GM06990 (cell line): ENCODE data around the gene PPP1R36.

Experiments
- DNase-seq: peaks from one replicate; pipeline ENCODE4 v3.0.0-alpha.2; 2011; ENCODE audit not compliant: insufficient read length; ENCODE audit errors: extremely low read depth
- H3K27me3 ChIP-seq: replicated peaks from 2 replicates; pipeline ENCODE4 v1.6.0; 2011; ENCODE audit warnings: low read length; ENCODE audit not compliant: control insufficient read depth, insufficient read depth
- H3K36me3 ChIP-seq: 2 replicates; pipeline ENCODE4 v1.5.1; 2011; ENCODE audit warnings: low read length; ENCODE audit not compliant: control insufficient read depth, insufficient read depth
- H3K4me3 ChIP-seq: replicated peaks from 2 replicates; pipeline ENCODE4 v1.5.1; 2011; ENCODE audit warnings: low read depth, mild to moderate bottlenecking, control low read depth, low read length
- CTCF ChIP-seq: IDR thresholded peaks from 2 replicates; pipeline ENCODE4 v1.5.1; 2011; ENCODE audit warnings: low read length, control low read depth, mild to moderate bottlenecking, inconsistent platforms; ENCODE audit not compliant: insufficient read depth, poor library complexity, severe bottlenecking

The PPP1R36 gene

GRCh38 chr14:64542836-64543201 is 6.9 kb upstream of the PPP1R36 start:
- H3K36me3 ChIP-seq: no peaks in the 10 kb centered on the region
- TF ChIP-seq CTCF: no peak
- H3K4me3 ChIP-seq: no peak overlapping the region
- no peak for DNase-seq
- no peaks in the 10 kb centered on the region for H3K27me3 ChIP-seq

GRCh38 chr14:64544607-64545312 is 5.0 kb upstream of the PPP1R36 start:
- Histone ChIP-seq H3K27me3 (no peaks in the 10 kb centered on the region), H3K4me3 (no peak overlapping the region), H3K36me3 (no peaks in the 10 kb centered on the region)
- TF ChIP-seq CTCF: no peak
- DNase-seq: no peak

GRCh38 chr14:64549016-64549415 is 745 bp upstream of the PPP1R36 start:
- Histone ChIP-seq H3K27me3 (no peaks in the 10 kb centered on the region; the same call in 1 of the 2 replicates), H3K36me3 (no peaks in the 10 kb centered on the region), H3K4me3 (no peak overlapping the region)
- no peak for DNase-seq
- no peak for TF ChIP-seq CTCF

GRCh38 chr14:64550621-64551333 is 1.0 kb downstream of the PPP1R36 start:
- no peak for DNase-seq
- H3K27me3 ChIP-seq: no peaks in the 10 kb centered on the region; the same call in 1 of the 2 replicates
- H3K4me3 ChIP-seq: no peak overlapping the region

GRCh38 chr14:64554556-64554955 is 4.8 kb downstream of the PPP1R36 start:
- no peak for DNase-seq
- H3K36me3 ChIP-seq: no peaks in the 10 kb centered on the region
- TF ChIP-seq CTCF: no peak
- H3K27me3 ChIP-seq: no peaks in the 10 kb centered on the region; the same call in 1 of the 2 replicates
- H3K4me3 ChIP-seq: no peak overlapping the region

More at GRCh38 chr14:64550621-64551333, 1.0 kb downstream of the PPP1R36 start:
- TF ChIP-seq CTCF: no peak
- no peaks in the 10 kb centered on the region for H3K36me3 ChIP-seq
